IPS-18c (cell line): Measurements from ENCODE around the gene TANC1.

Experiments used
- H3K4me3 ChIP-seq: 2 replicates; pipeline ENCODE4 v1.7.0; 2013; ENCODE audit warnings: low read depth, mild to moderate bottlenecking, low read length, moderate library complexity; ENCODE audit not compliant: insufficient read depth
- H3K9me3 ChIP-seq: one replicate; pipeline ENCODE4 v1.6.1; 2013; ENCODE audit warnings: mild to moderate bottlenecking, low read length, moderate library complexity; ENCODE audit not compliant: control insufficient read depth, insufficient read depth

TANC1 gene

DNA sequence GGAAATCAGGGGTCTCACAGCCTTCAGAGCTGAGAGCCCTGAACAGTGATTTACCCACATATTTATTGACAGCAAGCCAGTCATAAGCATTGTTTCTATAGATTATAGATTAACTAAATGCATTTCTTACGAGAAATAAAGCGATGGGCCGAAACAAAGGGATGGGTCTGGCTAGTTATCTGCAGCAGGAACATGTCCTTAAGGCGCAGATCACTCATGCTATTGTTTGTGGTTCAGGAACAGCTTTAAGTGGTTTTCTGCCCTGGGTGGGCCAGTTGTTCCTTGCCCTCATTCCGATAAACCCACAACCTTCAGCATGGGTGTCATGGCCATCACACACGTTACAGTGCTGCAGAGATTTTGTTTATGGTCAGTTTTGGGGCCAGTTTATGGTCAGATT, 36.4 kb downstream of the TANC1 start:
- no peaks in the 10 kb centered on the region for H3K9me3 ChIP-seq

DNA sequence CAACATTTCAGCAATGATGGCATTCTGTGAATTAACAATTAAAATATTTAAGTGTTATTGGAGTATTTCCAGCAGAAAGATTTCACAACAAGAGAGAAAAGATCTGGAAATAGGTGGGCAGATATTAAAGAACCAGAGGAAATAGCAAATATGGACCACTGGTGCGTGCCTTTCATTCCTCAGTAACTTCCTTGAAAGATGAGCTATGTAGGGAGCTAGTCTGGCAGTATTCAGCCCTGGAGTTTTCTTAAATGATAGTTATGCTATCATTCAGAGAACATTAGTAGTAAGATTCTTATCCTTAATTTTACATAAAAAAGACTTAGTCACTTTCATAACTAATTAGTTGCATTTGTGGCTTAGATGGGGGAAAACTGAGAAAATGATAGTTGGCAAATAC, 41.5 kb downstream of the TANC1 start:
- Histone ChIP-seq H3K4me3 (no peak overlapping the region), H3K9me3 (no peaks in the 10 kb centered on the region)

More for the DNA sequence above, 36.4 kb downstream of the TANC1 start:
- no peak overlapping the region for H3K4me3 ChIP-seq

DNA sequence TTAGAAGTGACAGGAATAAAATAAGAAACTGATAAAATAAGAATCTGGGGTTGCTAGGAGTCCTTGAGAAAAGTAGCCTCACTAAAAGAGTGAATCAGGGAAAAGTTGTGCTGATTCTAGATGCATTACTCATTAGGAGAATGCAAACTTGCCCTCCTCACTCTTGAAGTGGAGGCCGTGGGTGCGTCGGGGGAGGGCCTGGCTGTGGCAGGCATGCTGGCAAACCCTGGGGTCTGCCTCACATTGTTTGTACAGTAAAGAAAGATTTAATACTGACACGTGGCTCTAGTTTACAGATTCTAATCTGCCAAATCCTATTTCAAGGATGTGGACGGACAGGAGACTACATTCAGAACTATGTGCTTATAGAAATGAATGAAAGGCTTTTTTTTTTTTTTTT, 41.9 kb downstream of the TANC1 start:
- Histone ChIP-seq H3K4me3 (no peak overlapping the region), H3K9me3 (no peaks in the 10 kb centered on the region)

DNA sequence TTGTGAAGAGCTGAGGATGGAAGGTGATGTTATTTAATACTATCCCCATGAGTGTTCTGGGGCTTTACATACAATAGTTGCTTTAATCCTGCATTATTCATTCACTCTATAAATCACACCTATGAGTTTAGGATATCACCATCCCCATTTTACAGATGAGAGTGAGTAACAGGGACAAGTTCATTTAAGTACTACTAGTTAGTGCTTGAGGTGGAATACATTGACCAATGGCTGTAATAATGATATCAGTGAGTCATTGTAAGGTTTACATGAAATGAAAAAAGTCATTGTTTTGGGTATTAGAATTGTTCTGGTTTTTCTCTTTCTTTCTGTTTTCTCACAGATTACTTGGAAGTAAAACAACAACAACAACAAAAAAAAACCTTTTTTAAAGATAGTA, 42.5 kb downstream of the TANC1 start:
- H3K4me3 ChIP-seq: no peak overlapping the region
- H3K9me3 ChIP-seq: no peaks in the 10 kb centered on the region

DNA sequence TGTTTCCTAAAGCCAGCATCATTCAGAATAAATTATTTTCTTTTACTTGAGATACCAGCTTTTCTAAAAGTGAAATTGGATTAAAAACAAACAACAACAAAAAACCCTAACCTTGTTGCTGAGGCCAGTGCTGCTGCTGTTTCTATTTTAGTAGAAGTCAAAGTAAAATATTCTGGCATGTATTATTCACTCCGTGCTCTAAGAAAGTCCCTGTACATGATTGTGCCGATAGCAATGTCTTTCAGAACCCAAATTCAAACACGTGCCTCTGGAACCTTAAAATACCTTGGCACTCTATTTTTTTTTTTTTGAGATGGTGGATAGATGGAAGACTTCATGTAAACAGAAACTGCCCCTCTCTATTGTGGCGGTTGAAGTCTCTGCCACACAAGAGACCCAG, 43.7 kb downstream of the TANC1 start:
- H3K4me3 ChIP-seq: no peak overlapping the region

DNA sequence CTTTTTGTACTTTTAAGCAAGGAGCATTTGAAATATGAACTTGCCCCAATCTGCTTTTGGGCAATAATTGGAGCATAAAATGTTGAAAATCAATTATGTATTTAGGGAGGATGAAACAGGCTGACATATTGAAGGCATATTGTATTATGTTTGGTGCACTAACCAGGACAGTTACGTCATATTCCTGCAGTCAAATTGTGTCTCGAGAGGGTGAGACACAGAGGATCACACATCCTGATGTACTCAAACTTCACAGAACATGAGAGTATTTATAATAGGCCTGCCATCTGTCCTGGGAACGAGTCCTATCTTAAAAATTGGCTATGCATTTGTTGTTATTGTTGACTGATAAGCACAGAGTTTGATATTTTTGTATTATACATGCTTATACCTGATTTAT, 44.7 kb downstream of the TANC1 start:
- Histone ChIP-seq H3K9me3 (no peaks in the 10 kb centered on the region), H3K4me3 (no peak overlapping the region)

More for the DNA sequence above, 43.7 kb downstream of the TANC1 start:
- H3K9me3 ChIP-seq: no peaks in the 10 kb centered on the region

DNA sequence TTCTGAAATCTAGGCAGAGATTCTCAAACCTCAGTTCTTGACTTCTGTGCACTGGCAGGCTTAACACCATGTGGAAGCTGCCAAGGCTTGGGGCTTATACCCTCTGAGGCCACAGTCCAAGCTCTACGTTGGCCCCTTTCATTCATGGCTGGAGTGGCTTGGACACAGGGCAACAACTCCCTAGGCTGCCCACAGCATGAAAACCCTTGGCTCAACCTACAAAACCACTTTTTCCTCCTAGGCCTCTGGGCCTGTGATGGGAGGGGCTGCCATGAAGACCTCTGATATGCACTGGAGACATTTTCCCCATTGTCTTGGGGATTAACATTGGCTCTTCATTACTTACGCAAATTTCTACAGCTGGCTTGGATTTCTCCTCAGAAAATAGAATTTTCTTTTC, 46.7 kb downstream of the TANC1 start:
- Histone ChIP-seq H3K9me3 (no peaks in the 10 kb centered on the region), H3K4me3 (no peak overlapping the region)

DNA sequence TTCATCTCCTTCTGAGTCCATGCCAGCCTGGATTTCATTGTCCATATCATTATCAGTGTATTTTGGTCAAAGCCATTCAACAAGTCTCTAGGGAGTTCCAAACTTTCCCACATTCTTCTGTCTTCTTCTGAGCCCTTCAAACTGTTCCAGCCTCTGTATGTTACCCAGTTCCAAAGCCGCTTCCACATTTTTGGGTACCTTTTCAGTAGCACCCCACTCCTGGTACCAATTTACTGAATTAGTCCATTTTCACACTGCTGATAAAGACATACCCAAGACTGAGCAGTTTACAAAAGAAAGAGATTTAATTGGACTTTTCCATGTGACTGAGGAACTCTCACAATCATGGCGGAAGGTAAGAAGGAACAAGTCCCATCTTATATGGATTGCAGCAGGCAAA, 47.4 kb downstream of the TANC1 start:
- Histone ChIP-seq H3K9me3 (no peaks in the 10 kb centered on the region), H3K4me3 (no peak overlapping the region)

DNA sequence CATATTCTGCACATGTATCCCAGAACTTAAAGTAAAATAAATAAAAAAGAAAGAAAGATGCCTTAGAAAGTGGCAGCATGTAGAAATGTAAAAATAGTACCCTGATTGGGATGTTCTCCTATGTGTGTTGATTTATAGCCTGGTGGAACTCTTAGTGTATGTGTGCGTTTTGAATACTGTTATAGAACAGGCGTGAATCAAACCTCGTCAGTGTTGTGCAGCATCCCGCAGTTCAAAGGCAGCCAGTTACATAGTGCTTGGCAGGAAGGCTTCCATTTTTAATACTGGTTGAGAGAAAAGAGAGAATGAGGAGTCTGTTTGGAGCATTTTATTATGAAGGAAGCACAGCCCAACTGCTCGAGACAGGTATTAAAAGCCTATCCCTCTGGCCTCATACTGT, 49.4 kb downstream of the TANC1 start:
- Histone ChIP-seq H3K4me3 (no peak overlapping the region), H3K9me3 (no peaks in the 10 kb centered on the region)

DNA sequence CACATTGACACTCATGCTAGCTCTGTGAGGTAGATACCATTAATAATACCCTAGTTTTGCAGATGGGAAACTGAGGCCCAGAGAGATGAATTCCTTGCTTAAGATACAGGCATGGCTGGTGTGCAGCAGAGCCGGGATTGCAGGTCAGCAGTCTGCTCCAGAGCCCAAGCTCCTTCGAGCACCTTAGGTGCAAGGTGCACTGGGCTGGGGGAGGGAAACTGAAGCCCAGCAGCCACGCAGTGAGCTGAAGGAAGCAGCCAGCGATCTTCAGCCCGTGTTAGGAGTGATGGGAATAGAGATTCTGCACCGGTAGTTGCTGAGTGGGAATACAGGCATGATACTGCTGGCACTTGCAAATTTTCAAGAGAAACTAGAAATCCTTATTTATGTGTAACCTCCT, 50.6 kb downstream of the TANC1 start:
- Histone ChIP-seq H3K9me3 (no peaks in the 10 kb centered on the region), H3K4me3 (no peak overlapping the region)

DNA sequence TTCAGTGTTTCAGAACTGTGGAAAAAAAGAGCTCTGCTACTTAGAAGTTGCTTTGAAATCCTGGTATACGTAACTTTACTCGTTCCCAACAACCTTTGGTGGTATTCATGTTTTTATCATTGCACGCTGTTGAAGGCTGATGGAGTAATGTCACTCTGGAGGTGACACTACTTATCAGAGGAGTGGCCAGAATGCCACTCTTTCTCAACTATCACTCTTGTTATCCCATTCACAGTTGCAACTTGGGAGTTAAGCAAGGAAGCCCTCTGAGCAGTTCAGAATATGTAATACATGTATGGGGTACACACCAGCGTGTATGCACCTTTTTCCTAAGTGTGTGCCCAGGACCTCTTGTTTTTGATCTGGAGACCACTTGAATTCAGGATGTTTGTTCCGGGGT, 53.6 kb downstream of the TANC1 start:
- Histone ChIP-seq H3K9me3 (no peaks in the 10 kb centered on the region), H3K4me3 (no peak overlapping the region)

DNA sequence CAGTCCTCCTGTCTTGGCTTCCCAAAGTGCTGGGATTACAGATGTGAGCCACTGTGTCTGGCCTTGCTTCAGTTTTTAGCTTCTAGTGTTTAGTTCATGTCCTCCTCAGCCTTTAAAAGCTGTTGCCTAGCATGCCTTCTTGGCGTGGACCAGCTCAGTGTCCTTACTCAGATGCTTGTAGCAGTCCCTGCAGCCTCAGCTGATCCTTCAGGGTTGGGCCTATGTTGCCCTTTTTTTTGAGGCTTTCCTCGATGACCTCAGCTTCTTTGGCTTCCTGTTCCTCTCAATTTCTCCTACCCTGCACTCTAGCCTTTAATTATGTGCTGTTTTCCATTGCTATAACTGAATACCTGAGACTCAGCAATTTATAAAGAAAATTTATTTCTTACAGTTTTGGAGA, 57.7 kb downstream of the TANC1 start:
- Histone ChIP-seq H3K9me3 (no peaks in the 10 kb centered on the region), H3K4me3 (no peak overlapping the region)

DNA sequence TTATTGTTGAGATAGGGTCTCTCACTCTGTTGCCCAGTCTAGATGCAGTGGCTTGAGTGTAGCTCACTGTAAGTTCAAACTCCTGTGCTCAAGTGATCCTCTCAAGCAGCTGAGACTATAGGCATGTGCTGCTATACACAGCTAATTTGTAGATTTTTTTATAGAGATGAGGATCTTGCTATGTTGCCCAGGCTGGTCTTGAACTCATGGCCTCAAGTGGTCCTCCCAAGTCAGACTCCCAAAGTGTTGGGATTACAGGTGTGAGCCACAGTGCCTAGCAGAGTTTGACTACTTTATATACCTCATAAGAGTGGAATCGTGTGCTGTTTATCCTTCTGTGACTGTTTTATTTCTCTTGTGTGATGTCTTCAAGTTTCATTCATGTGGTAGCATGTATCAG, 60.3 kb downstream of the TANC1 start:
- Histone ChIP-seq H3K9me3 (no peaks in the 10 kb centered on the region), H3K4me3 (no peak overlapping the region)

DNA sequence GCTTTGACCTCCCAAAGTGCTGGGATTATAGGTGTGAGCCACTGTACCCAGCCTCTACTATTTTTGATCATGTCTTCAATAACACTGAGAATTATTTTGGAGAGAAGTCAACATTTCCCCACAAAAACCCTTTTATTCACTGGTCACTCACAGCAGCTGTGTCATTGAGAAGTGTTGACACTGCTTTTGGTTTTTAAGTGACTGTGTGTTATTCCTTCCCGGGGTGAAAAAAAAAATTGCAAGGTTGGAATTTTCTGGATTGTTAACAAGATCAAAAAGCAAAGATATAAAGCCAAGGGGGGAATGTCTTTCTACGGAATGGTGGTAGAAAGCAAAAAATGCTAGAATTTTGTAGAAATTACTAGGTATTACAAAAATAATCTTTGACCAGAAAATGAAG, 61.5 kb downstream of the TANC1 start:
- Histone ChIP-seq H3K4me3 (no peak overlapping the region), H3K9me3 (no peaks in the 10 kb centered on the region)

DNA sequence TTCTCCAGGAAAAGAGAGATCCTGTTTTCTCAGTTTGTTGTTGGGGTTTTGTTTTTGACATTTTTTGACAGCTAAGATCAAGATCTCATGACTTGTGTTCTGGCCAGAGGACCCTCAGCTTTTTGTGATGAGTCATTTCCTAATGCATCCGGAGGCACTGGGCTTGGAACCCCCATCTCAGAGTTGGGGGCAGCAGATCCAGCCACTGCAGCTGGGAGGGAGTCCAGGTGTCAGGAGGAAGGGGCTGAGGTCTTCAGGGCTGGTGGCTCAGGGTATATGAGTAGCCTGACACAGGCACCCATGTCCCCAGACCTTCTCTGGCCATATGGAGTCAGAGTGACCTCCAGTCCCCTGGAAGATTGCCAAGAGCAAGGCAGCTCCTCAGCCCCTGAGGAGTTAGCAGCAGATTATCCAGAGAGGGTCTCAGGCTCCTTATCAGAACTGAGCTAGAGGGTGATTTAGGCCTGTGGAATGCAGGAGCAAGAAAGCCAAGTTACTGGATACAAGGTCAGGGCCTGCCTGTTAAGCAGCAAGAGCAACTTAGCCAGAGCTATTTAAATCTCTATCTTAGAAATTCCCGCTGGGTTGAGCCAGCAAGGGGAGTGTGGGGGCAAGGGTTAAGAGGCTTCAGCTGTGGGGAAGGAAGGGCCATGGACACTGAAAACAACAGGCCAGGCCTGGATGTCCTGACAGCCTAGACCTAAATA, 62.4 kb downstream of the TANC1 start:
- no peak overlapping the region for H3K4me3 ChIP-seq
- H3K9me3 ChIP-seq: no peaks in the 10 kb centered on the region

DNA sequence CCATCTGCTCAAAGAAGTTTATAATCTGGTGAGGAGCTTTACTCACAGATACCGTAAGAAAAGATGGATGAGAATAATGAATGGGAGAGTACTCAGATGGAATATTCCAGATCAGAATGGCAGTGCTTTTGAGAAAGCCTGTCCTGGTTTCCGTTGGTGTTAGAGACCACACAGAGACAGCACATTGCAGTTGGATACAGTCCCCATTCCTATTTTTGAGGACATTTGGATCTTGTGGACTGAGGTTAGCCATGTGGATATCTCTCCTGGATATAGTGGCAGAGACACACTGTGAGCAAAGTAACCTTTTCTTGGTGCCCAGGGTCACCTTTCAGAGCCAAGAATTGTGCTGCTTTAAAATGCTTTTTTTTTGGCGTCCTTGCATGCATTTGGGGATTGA, 63.7 kb downstream of the TANC1 start:
- Histone ChIP-seq H3K9me3 (no peaks in the 10 kb centered on the region), H3K4me3 (no peak overlapping the region)

DNA sequence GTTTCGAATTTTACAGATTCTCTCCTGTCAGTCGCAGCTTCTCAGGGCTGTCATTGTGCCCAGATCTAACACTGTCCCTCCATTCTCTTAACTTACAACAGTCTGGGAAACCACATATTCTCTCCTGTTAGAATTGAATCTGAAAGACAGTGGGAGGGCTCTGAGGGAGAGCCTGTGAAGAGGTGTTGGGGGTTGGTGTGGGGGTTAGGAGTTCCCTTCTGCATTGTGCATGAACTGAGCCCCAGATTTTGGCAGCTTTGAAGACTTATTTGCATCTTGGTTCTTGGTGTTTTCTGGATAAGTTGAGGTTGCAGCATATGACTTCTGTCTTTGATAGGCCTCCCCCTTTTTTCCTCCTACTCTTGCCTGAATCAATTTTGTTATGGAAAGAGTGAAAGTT, 64.1 kb downstream of the TANC1 start:
- Histone ChIP-seq H3K4me3 (no peak overlapping the region), H3K9me3 (peaks cover 2% of the 10 kb centered on the region)

DNA sequence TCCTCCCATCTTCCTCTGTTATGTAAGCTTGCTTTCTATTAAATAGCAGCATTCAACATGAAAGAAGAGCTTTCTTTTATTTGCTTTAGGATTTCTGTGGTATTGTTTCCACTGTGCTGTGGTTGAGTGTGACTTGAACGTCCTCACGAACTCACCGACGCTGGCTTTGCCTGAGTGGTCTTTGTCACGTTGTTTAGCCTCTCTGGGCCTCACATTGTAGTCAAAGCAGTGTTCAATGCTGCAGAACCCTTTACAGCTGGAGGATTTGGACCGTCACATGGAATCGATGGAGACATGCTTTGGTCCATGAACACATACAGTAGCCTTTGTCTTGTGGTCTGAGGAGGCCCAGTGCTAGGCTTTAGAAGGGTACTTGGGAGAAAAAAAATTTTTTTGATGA, 66.3 kb downstream of the TANC1 start:
- Histone ChIP-seq H3K9me3 (peaks cover 2% of the 10 kb centered on the region), H3K4me3 (no peak overlapping the region)

DNA sequence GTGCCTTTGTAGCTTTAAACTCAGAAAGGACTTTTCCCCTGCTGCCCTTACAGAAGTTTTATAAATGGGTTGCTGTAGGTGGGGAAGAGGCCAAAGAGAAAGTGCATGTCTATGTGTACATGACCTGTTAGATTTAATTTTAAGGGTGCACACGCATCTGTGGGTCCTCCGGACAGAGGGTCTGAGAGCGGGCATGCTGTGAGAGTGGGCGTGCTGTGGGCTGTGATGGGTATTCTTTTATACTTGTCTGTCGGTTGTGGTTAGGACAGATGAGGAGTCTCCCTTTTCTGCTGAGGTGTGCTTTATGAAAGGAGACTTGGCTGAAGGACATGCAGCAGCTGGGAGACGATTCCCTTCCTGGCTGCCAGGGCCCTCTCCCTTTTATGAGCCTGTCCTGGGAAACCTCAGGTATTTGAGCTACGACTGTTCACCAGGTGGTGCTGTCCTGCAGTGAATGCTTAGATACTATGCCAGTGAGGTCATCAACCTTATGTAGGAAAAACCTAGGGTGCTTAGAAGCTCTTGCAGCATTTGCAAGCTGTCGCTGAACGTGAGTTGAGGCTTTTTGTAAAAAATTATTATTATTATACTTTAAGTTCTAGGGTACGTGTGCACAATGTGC, 67.5 kb downstream of the TANC1 start:
- Histone ChIP-seq H3K4me3 (no peak overlapping the region), H3K9me3 (peaks cover 2% of the 10 kb centered on the region)
